PFSK-1 (cell line): ENCODE data around the gene ZNRF2.

Experiments used
- FOXP2 ChIP-seq: optimal IDR thresholded peaks from 2 replicates; pipeline ENCODE3; 2011; ENCODE audit warnings: borderline replicate concordance, control low read depth, inconsistent platforms; ENCODE audit not compliant: insufficient read depth; ENCODE audit errors: extremely low read length, extremely low read depth
- POLR2AphosphoS5 ChIP-seq: IDR thresholded peaks from 2 replicates; pipeline ENCODE4 v1.6.1; 2012; ENCODE audit warnings: low read depth, mild to moderate bottlenecking, control low read depth, low read length, moderate library complexity
- REST ChIP-seq, 2 experiments: IDR thresholded peaks; 2 replicates each; pipeline versions ENCODE4 v1.6.1 to v1.8.0; 2011 to 2012; ENCODE audit warnings: low read depth in 2 of 2, low read length in 2 of 2, control low read depth in 1 of 2, inconsistent platforms in 1 of 2, mild to moderate bottlenecking in 1 of 2, moderate library complexity in 1 of 2; ENCODE audit not compliant: insufficient read depth in 1 of 2
- SIN3A ChIP-seq: IDR thresholded peaks from 2 replicates; pipeline ENCODE4 v1.6.1; 2012; ENCODE audit warnings: mild to moderate bottlenecking, low read length, moderate library complexity, borderline replicate concordance; ENCODE audit not compliant: insufficient read depth
- TAF1 ChIP-seq: IDR thresholded peaks from 2 replicates; pipeline ENCODE4 v1.6.1; 2012; ENCODE audit warnings: low read length, control low read depth, borderline replicate concordance; ENCODE audit not compliant: insufficient read depth

The ZNRF2 gene

GRCh38 chr7:30353532-30353931, 69.1 kb downstream of the ZNRF2 start:
- TF ChIP-seq REST (IDR thresholded peaks at IDR 0.05; ENCODE audit: insufficient read depth in 1 of 2, low read depth in 2 of 2, low read length in 2 of 2) (no peak), TAF1 (no peak), SIN3A (no peak), FOXP2 (no peak), POLR2AphosphoS5 (no peak)

- TF ChIP-seq FOXP2 (no peak), POLR2AphosphoS5 (no peak), SIN3A (no peak), TAF1 (no peak), REST (IDR thresholded peaks at IDR 0.05; ENCODE audit: insufficient read depth in 1 of 2, low read depth in 2 of 2, low read length in 2 of 2) (no peak)
Measured at GRCh38 chr7:30353932-30354607, 69.7 kb downstream of the ZNRF2 start.

- TF ChIP-seq SIN3A = no peak
- no peak for TF ChIP-seq REST (IDR thresholded peaks at IDR 0.05; ENCODE audit: insufficient read depth in 1 of 2, low read depth in 2 of 2, low read length in 2 of 2)
- no peak for TF ChIP-seq POLR2AphosphoS5
- no peak for TF ChIP-seq FOXP2
- TF ChIP-seq TAF1 = no peak
Measured at GRCh38 chr7:30354791-30355190, 70.4 kb downstream of the ZNRF2 start.

GRCh38 chr7:30359957-30360356, 75.6 kb downstream of the ZNRF2 start:
- TF ChIP-seq TAF1 = no peak
- no peak for TF ChIP-seq SIN3A
- no peak for TF ChIP-seq REST (IDR thresholded peaks at IDR 0.05; ENCODE audit: insufficient read depth in 1 of 2, low read depth in 2 of 2, low read length in 2 of 2)
- no peak for TF ChIP-seq FOXP2
- no peak for TF ChIP-seq POLR2AphosphoS5
